Neural cell (in vitro differentiated cells): Measurements from ENCODE around the gene ADD1. TPM values are rescaled to one million over a fixed set of nuclear protein-coding genes. Genes with fewer than 3 reads are reported as not detected.

Experiments
- H2AFZ ChIP-seq: fragments of 200-600, 300-800 bp; sonication (generic), shearing (Covaris generic); 2 replicates; pipeline ENCODE4 v1.6.0; 2014; ENCODE audit warnings: low read depth, mild to moderate bottlenecking, antibody characterized with exemption, low read length, moderate library complexity
- H3F3A ChIP-seq: fragments of 200-600 bp; shearing (Covaris generic); 2 replicates; pipeline ENCODE4 v1.6.1; 2016; ENCODE audit warnings: mild to moderate bottlenecking, moderate library complexity, mixed read lengths, antibody characterized with exemption, low read length; ENCODE audit not compliant: insufficient read depth, poor library complexity, severe bottlenecking
- H3K27ac ChIP-seq: fragments of 200-600, 300-800 bp; sonication (generic), shearing (Covaris generic); 2 replicates; pipeline ENCODE4 v1.5.1; 2014; ENCODE audit warnings: mild to moderate bottlenecking, low read length, moderate library complexity
- H3K27me3 ChIP-seq: fragments of 300-800, 200-600 bp; sonication (generic), shearing (Covaris generic); 2 replicates; pipeline ENCODE4 v1.6.0; 2014; ENCODE audit warnings: mild to moderate bottlenecking, low read depth, low read length, moderate library complexity; ENCODE audit not compliant: insufficient read depth
- H3K36me3 ChIP-seq: fragments of 300-800, 200-600 bp; sonication (generic), shearing (Covaris generic); 2 replicates; pipeline ENCODE4 v1.5.1; 2014; ENCODE audit warnings: mild to moderate bottlenecking, antibody characterized with exemption, low read length, moderate library complexity; ENCODE audit not compliant: insufficient read depth
- H3K4me2 ChIP-seq: fragments of 300-800, 200-600 bp; sonication (generic), shearing (Covaris generic); 2 replicates; pipeline ENCODE4 v1.6.0; 2014; ENCODE audit warnings: mild to moderate bottlenecking, low read length
- H3K4me3 ChIP-seq: fragments of 300-800, 200-600 bp; sonication (generic), shearing (Covaris generic); 2 replicates; pipeline ENCODE4 v1.5.1; 2014; ENCODE audit warnings: mild to moderate bottlenecking, low read length, moderate library complexity
- H3K79me2 ChIP-seq: fragments of 200-600 bp; shearing (Covaris generic); replicated peaks from 2 replicates; pipeline ENCODE4 v1.6.0; 2014; ENCODE audit warnings: mild to moderate bottlenecking, low read length, moderate library complexity; ENCODE audit not compliant: insufficient read depth
- H3K9ac ChIP-seq: fragments of 300-800, 200-600 bp; sonication (generic), shearing (Covaris generic); 2 replicates; pipeline ENCODE4 v1.6.1; 2016; ENCODE audit warnings: mild to moderate bottlenecking, low read length, mixed read lengths
- H3K9me2 ChIP-seq: fragments of 200-600 bp; shearing (Covaris generic); 2 replicates; pipeline ENCODE4 v1.6.1; 2016; ENCODE audit warnings: mild to moderate bottlenecking, low read length, mixed read lengths; ENCODE audit not compliant: insufficient read depth
- H3K9me3 ChIP-seq: fragments of 200-600, 300-800 bp; sonication (generic), shearing (Covaris generic); 2 replicates; pipeline ENCODE4 v1.6.1; 2016; ENCODE audit warnings: mild to moderate bottlenecking, mixed run types, low read length, moderate library complexity, mixed read lengths
- H4K20me1 ChIP-seq: fragments of 200-600 bp; shearing (Covaris generic); 2 replicates; pipeline ENCODE4 v1.6.1; 2016; ENCODE audit warnings: mild to moderate bottlenecking, mixed run types; ENCODE audit not compliant: insufficient read depth
- EP300 ChIP-seq: fragments of 450-650 bp; conservative IDR thresholded peaks from 2 replicates; pipeline ENCODE4 v1.6.1; 2014; ENCODE audit warnings: antibody characterized with exemption, mild to moderate bottlenecking, moderate library complexity; ENCODE audit not compliant: poor library complexity, severe bottlenecking
- EZH2 ChIP-seq: fragments of 200-600, 300-800 bp; shearing (Covaris generic), sonication (generic); IDR thresholded peaks from 2 replicates; pipeline ENCODE4 v1.6.1; 2014; ENCODE audit warnings: antibody characterized with exemption, low read length, borderline replicate concordance, mild to moderate bottlenecking; ENCODE audit not compliant: insufficient read depth, poor library complexity, severe bottlenecking
- MXI1 ChIP-seq: fragments of 450-650 bp; conservative IDR thresholded peaks from 2 replicates; pipeline ENCODE4 v1.6.1; 2014; ENCODE audit warnings: antibody characterized with exemption, mild to moderate bottlenecking; ENCODE audit not compliant: poor library complexity, severe bottlenecking
- POLR2AphosphoS5 ChIP-seq: IDR thresholded peaks from 2 replicates; pipeline ENCODE4 v1.6.1; 2012
- RAD21 ChIP-seq: fragments of 450-650 bp; conservative IDR thresholded peaks from 2 replicates; pipeline ENCODE4 v1.6.1; 2014; ENCODE audit warnings: antibody characterized with exemption, mild to moderate bottlenecking, moderate library complexity
- SMC3 ChIP-seq: fragments of 450-650 bp; conservative IDR thresholded peaks from 2 replicates; pipeline ENCODE4 v1.6.1; 2014; ENCODE audit warnings: antibody characterized with exemption, mild to moderate bottlenecking, moderate library complexity; ENCODE audit not compliant: poor library complexity
- TAF1 ChIP-seq: IDR thresholded peaks from 2 replicates; pipeline ENCODE4 v1.6.1; 2012; ENCODE audit warnings: low read depth
- polyA plus RNA-seq: library from polyadenylated mRNA; depleted of rRNA; stranded (reverse); fragments of >200 nt; gene quantifications from 2 replicates; pipeline ENCODE4 v1.2.3, GENCODE V29; 2014
- TF ChIP-seq, protein P1 (sequence below): IDR thresholded peaks from 2 replicates; pipeline ENCODE4 v1.6.1; 2012; ENCODE audit warnings: borderline replicate concordance
- TF ChIP-seq, protein P2 (sequence below): fragments of 450-650 bp; IDR thresholded peaks from 2 replicates; pipeline ENCODE4 v1.5.1; 2014; ENCODE audit warnings: antibody characterized with exemption, mild to moderate bottlenecking, moderate library complexity; ENCODE audit not compliant: poor library complexity, severe bottlenecking

ADD1 gene
- polyA plus RNA-seq, 1 donor from 2014 or later = 190 TPM

DNA sequence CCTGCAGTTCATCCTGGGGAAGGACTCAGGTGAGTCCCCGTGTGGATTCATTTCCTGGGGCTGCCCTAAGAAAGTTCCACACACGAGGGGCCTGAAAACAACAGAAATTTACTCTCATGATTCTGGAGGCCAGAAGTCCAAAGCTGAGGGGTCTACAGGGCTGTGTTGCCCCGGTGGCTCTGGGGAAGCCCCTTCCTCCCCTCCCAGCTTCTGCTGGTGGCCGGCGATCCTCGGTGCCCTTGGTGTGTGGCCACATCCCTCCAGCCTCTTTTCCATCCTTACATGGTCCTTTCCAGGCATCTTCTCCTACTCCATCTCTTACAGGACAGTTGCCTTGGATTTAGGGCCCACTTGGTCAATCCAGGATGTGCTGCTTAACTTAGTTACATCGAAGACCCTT, 35.6 kb upstream of the ADD1 start:
- no peaks in the 10 kb centered on the region for H3K9me3 ChIP-seq
- TF ChIP-seq POLR2AphosphoS5 (no peak), TAF1 (no peak), RAD21 (no peak), EZH2 (no peak), MXI1 (no peak), SMC3 (no peak), EP300 (no peak)
- TF ChIP-seq, protein P1, sequence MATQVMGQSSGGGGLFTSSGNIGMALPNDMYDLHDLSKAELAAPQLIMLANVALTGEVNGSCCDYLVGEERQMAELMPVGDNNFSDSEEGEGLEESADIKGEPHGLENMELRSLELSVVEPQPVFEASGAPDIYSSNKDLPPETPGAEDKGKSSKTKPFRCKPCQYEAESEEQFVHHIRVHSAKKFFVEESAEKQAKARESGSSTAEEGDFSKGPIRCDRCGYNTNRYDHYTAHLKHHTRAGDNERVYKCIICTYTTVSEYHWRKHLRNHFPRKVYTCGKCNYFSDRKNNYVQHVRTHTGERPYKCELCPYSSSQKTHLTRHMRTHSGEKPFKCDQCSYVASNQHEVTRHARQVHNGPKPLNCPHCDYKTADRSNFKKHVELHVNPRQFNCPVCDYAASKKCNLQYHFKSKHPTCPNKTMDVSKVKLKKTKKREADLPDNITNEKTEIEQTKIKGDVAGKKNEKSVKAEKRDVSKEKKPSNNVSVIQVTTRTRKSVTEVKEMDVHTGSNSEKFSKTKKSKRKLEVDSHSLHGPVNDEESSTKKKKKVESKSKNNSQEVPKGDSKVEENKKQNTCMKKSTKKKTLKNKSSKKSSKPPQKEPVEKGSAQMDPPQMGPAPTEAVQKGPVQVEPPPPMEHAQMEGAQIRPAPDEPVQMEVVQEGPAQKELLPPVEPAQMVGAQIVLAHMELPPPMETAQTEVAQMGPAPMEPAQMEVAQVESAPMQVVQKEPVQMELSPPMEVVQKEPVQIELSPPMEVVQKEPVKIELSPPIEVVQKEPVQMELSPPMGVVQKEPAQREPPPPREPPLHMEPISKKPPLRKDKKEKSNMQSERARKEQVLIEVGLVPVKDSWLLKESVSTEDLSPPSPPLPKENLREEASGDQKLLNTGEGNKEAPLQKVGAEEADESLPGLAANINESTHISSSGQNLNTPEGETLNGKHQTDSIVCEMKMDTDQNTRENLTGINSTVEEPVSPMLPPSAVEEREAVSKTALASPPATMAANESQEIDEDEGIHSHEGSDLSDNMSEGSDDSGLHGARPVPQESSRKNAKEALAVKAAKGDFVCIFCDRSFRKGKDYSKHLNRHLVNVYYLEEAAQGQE = no peak
- TF ChIP-seq, protein P2, sequence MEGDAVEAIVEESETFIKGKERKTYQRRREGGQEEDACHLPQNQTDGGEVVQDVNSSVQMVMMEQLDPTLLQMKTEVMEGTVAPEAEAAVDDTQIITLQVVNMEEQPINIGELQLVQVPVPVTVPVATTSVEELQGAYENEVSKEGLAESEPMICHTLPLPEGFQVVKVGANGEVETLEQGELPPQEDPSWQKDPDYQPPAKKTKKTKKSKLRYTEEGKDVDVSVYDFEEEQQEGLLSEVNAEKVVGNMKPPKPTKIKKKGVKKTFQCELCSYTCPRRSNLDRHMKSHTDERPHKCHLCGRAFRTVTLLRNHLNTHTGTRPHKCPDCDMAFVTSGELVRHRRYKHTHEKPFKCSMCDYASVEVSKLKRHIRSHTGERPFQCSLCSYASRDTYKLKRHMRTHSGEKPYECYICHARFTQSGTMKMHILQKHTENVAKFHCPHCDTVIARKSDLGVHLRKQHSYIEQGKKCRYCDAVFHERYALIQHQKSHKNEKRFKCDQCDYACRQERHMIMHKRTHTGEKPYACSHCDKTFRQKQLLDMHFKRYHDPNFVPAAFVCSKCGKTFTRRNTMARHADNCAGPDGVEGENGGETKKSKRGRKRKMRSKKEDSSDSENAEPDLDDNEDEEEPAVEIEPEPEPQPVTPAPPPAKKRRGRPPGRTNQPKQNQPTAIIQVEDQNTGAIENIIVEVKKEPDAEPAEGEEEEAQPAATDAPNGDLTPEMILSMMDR = no peak
- H3K9me2 ChIP-seq = no peaks in the 10 kb centered on the region
- no peaks in the 10 kb centered on the region for H3K27me3 ChIP-seq
- H3K4me2 ChIP-seq = no peak overlapping the region
- H3K36me3 ChIP-seq = no peaks in the 10 kb centered on the region
- H3K79me2 ChIP-seq = no peaks in the 10 kb centered on the region
- no peak overlapping the region for H2AFZ ChIP-seq
- no peak overlapping the region for H3K27ac ChIP-seq
- no peak overlapping the region for H3K9ac ChIP-seq
- H3K4me3 ChIP-seq = no peak overlapping the region
- H4K20me1 ChIP-seq = no peaks in the 10 kb centered on the region
- no peaks in the 10 kb centered on the region for H3F3A ChIP-seq

DNA sequence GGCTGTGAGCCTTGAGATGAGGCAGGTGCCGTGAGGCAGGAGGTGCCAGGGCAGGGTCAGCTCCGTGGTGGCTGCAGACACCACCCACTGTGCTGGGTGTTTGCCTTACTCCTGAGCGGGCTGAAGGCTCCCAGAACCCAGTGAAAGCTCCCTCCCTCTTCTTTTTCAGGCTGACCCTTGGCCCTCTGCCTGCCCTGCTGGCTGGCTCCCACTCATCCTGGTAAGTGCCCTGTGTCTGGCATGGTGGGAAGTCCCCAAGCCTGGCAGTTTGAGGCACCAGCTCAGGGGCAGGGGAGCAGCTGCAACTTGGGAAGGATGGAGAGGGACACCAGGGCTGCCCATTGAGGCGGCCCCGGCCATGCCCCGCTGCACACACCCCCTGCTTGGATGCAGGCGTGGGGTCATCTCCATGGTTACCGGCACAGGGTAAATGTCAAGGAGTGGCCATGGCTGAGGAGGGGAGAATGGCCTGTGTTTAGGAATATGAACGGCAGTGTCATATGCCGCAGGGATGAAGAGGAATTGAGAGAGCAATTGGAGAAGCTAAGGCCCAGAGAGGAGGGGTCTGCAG, 33.9 kb upstream of the ADD1 start:
- no peak overlapping the region for H3K27ac ChIP-seq
- no peak overlapping the region for H3K4me2 ChIP-seq
- H3F3A ChIP-seq = no peaks in the 10 kb centered on the region
- no peaks in the 10 kb centered on the region for H3K9me3 ChIP-seq
- no peaks in the 10 kb centered on the region for H3K27me3 ChIP-seq
- H3K9ac ChIP-seq = no peak overlapping the region
- no peaks in the 10 kb centered on the region for H3K36me3 ChIP-seq
- H3K4me3 ChIP-seq = no peak overlapping the region
- no peaks in the 10 kb centered on the region for H3K79me2 ChIP-seq
- no peaks in the 10 kb centered on the region for H3K9me2 ChIP-seq
- no peaks in the 10 kb centered on the region for H4K20me1 ChIP-seq
- H2AFZ ChIP-seq = no peak overlapping the region
- TF ChIP-seq SMC3 = no peak
- TF ChIP-seq, protein P2 = no peak
- no peak for TF ChIP-seq TAF1
- TF ChIP-seq RAD21 = no peak
- TF ChIP-seq, protein P1 = no peak
- no peak for TF ChIP-seq EP300
- no peak for TF ChIP-seq EZH2
- no peak for TF ChIP-seq MXI1
- TF ChIP-seq POLR2AphosphoS5 = no peak
